ELR (cell line): ENCODE results near the gene MAGEC2.

ENCODE experiments used
- DNase-seq: peaks from one replicate; pipeline ENCODE4 v3.0.0-alpha.2; 2015; ENCODE audit warnings: low read depth

Gene MAGEC2, protein sequence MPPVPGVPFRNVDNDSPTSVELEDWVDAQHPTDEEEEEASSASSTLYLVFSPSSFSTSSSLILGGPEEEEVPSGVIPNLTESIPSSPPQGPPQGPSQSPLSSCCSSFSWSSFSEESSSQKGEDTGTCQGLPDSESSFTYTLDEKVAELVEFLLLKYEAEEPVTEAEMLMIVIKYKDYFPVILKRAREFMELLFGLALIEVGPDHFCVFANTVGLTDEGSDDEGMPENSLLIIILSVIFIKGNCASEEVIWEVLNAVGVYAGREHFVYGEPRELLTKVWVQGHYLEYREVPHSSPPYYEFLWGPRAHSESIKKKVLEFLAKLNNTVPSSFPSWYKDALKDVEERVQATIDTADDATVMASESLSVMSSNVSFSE

DNA sequence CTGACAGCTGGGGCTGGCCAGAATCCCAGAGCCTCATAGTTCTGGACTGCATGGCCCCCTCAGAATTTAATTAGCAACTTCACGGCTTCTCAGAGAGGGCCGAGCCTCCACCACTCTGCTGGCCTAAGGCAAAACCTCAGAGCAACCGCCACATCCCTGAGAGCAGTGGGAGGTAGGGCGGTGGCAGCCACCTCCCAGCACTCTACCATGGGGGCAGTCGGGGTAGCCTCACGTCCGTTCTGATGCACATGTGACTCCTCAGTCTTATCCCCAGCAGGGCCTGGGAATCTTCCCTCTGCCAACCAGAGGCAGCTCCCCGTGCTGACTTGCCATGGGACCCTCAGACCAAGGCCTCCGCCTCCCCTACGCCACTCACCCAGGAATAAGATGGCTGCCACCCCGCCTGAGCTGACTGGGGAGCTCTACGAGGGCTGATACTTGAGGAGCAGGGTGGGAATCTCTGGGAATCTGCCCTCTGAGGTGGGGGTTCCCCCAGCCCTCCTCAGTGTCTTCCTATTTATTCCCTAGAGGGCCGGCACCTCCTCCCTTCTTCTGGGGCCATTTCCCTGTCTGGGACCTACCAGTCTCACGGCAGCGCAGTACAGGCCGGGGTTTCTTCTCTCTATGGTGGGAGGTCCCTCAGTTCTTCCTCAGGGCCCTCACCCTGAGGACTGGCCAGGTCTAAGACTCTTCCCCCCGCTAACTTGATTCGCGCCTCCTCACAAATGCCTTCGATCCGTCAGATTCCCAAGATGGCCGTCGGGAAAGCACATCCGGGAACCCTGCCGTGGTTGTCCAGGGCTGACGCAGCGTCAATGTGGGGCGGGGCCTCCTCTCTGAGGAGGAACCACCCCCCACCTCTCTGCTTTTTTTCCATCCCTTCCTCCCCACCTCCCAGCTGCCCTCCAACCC is at the start of gene MAGEC2:
TSS of gene MAGEC2 (minus strand) at position 769 of the 912 bp plus-strand sequence. CDS start 1,303 bp downstream, outside the sequence.
- no peak for DNase-seq

DNA sequence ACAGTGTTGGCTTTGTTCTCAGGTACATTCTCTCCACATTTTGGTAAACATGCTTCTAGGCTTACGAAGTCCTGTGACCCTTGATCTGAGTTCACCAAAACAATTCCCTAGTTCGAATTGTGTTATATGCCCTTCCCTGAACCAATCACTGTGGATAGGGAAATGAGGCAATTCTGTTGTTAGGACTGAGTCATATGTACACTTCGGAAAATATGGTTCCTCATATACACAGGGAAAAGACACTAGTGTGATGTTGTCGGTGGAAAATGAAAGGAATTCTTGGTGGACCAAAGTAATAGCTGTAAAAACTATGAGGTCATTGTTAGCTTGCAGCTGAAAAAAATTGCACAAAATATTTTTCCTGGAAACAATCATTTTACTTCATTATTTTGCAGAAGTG is 46.6 kb upstream of the MAGEC2 start:
- DNase-seq = peak; percentile 0

DNA sequence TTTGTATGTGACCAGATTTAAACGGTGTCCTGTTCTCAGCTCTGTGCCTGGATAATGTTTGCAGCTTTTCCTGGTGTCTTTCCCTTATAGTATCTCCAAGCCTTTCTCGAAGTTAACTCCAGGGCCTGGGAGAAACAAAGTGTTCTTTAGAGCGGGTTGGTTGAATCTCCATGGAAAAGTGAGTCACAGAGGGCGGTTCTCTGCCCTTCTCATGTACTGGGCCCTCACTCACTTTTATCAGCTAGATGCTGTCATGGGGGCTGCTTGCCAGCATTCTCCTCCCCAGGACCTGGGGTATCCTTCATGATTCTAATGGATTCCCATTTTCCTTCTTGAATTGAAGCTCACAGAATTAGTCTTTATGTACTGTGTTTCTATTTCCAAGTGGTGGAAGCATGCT is 46.1 kb upstream of the MAGEC2 start:
- DNase-seq = no peak

DNA sequence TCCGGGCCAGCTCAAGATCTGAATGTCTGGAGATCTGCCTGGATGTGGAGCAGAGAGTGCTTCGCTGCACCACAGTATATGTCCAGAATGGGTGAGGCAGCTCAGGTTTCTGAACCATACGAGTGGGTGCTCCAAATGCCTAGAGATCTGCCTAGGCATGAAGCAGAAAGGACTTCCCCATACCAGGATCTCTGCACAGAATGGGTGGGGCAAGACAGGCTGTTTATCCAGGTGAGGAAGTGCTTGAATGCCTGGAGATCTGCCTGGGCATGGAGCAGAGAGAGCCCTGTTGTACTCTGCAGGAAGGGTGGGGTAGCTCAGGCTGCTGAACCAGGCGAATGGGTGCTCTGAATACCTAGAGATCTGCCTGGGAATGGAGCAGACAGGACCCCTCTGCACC is 45.4 kb upstream of the MAGEC2 start:
- no peak for DNase-seq

DNA sequence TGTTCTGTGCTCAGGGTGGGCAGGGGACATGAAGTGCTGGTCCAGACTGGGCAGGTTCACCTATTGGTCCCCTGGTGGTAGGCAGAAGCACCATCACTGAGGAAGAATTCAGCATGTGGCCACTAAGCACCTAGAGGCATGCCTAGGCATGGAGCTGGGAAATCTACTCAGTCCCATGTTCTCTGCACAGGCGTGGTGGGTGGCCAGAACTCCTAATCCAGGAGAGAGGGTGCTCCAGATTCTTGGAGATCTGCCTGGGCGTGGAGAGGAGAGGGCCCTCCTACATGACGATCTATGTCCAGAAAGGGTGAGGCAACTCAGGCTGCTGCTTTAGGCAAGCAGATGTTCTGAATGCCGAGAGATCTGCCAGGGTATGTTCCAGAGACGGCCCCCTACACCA is 44.6 kb upstream of the MAGEC2 start:
- no peak for DNase-seq

DNA sequence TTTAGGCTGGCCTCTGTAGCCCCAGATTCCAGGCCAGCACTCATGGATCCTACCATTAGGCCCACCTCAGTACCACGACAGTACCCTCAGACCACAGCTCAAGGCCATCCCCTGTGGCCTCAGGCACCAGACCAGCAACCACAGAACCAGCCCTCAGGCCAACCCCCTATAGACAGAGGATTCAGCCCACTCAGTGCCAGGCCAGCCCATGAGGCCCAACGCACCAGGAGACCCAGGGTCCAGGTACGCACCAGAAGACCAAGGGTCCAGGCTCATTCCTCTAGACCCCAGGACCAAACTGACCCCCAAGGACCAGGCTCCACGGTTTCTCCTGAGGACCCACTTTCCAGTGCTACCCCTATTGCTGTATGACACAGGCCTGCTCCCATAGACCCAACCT is 39.5 kb upstream of the MAGEC2 start:
- no peak for DNase-seq

DNA sequence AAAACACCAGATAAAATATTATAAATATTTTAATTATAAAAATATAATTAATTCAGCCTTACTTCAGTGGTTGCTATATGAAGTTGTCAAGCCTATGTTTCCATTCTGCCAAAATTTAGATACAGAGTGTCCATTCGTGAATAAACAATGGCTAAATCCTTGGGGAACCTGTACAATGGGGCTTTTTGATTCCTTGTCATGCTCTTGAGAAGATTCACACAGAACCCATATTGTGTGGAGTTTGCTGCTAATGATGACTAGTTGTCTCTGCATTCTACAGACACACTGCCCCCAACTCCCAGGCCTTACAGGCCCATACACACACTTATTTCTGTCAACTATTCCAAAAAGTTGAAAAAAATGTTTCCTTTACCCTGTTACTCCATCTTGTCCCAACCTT is 33.4 kb upstream of the MAGEC2 start:
- no peak for DNase-seq

DNA sequence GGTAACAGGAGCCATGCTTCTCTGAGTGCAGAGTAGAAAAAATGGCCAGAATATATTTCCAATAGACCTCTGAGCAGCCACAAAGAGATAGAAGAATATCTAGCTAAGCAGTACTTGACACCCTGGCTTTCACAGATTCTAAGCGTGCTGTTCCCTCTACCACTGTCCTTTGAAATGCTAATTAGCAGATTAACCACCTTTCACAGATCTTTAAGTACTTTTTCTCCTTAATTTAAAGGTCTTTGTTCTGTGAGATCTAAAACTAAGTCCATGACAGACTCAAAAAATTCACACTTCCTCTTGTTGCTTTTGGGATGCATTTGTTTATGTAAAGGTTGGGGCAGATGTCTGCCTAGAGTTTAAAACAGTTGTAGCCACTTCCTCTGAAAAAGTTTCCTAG is 28.3 kb upstream of the MAGEC2 start:
- no peak for DNase-seq

DNA sequence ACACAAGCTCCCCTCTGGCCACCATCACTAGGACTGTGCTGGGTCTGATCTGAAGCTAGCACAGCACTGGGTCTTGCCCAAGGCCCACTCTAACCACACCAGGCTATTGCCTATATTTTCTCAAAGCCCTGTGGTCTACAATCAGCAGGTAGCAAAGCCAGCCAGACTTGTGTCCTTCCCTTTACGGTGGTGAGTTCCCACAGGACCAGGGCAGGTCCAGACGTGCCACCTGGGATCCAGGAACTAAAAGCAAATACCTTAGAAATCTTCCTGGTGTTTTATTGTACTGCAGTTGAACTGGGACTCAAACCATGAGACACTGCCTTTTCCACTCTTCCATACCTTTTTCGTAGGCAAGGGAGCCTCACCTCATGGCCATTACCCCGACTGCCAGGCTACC is 9.0 kb upstream of the MAGEC2 start:
- no peak for DNase-seq

DNA sequence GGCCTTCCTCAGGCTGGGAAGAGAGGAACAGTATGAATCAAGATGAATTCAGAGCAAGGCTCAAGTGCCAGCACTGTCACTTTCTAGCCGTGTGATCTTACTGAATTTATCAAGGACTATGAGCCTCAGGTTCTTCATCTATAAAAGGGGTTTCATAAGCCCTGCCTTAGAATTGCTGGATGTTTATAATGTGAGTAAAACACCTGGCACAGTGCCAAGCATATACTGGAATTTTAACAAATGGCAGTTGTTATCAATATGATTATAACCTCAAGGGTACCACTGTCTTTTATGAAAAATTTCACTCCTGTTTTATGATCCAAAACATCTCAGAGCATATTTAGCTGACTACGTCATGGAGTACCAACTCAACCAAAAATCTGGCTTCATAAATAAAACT is 4.0 kb downstream of the MAGEC2 start:
- DNase-seq = no peak

DNA sequence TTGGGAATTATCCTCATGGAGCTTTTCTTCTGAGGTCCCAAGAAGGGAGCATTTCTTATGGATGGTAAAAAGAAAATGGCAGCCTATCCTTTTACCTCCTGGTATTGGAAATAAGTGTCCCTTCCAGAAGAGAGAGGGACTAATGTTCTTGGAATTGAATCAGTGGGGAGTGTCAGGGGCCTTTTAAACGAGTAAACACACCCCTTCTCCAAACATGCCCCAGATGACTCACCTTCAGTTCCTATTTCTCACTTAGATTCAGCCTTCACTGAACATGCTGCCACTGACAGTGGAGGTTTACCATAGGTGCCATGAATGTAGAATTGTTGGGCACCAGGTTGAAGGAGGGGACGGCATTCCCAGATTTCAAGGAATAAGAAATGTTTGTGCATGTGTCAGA is 19.0 kb downstream of the MAGEC2 start:
- DNase-seq = no peak

DNA sequence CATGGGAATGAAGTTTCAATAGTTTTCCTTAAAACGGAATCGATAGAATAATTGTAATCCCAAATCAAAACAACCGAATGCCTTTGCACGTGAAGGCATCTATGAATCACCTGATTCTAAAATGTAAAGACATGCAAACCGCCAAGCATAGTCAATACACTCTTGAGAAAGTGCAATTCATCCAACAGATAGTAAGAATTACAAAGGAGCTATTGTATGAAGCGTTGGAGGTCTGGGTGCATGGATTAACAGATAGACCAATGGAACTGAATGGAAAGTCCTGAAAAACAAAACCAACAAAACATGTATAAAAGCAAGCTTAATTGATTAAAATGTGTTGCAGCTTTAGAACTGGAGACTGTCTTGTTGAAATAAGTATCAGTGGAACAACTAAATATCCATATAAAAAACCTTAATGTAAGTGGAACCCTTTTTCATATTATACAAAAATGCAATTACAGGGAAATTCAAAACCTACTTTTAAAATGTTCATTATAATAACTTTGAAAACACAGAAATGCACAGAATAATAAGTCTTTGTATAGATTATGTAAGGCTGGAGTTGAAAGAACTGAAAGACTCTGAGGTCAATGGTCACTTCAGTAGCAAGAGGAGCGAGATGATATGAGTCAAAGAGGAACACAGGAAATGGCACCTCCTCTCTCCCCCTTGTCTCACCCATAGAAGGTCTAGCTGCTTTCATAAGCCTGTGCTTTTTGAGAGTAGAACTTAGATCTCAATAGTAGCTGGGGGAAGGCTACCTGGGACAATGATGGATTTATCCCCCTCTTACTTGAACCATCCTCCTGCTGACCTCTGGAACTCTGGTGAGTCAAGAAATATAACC is 20.1 kb downstream of the MAGEC2 start:
- no peak for DNase-seq

DNA sequence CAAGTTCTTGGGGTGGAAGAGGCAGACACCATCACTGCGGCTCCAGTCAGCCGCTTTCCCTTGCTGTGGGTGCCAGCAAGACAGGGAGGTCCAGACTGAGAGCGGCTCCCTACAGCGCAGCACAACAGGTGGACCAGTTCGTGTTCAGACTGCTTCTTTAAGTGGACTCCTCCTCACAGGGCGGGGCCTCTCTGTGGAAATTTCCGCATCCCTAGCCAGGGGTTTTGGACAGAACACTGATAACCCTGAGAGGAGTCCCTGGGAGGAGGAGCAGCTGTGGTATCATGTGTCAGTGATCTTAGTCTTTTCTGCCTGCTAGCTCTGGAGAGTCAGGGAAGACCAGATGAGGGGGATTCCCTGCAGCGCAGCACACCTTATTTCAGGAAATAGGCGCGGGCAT is 48.5 kb downstream of the MAGEC2 start:
- DNase-seq = no peak
